ENCODE measurements around the gene RUNX1. TPM values are rescaled to one million over a fixed set of nuclear protein-coding genes. Genes with fewer than 3 reads are reported as not detected.
A peak's percentile ranks its signal among the peaks of the same experiment; 100 is the strongest.

The RUNX1 gene
- polyA plus RNA-seq, 3 donors, result 6.2 to 49.7 (median 8.7) TPM

DNA sequence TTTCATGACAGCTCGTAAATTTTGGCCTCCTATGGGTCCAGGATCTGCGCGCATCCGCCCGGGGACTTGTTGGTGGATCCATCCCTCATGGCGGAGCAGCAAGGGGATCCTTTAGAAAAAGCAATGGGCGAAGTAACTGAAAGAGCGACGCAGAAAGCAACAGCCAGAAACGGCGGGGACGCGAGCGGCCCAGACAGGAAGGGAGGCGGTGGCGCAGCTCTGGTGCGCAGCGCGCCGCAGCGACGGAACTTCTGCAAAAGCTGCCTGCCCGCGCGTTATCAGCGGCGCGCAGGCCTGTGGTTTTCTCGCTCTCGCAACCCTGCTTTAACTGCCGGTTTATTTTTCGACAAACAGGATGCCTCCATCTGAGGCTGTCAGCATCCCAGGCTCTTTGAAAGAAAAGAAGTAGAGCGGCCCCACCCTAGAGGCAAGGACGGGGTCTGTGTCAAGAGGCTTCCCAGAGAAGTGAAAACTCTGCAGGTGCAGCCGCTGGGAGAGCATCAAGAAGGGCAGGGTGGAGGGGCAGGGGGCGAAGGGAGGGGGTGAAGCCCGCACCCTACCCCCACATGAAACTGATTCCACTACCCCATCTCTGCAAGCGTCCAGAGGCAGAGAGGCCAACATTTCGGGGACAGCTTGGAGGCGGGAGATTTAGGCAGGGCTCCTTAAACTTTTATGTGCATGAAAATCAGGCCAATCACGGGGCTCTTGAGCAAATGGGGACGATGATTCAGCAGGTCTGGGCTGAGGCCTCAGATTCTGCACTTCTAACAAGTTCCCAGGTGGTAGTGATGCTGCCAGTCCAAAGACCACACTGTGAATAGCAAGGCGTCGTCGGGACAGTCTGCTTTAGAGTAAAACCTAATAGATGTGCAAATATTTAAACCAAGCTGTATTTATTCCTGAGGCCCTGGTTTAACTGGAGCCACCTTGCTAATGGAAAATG is 22.2 kb downstream of the RUNX1 start:
- Histone ChIP-seq H3K4me1 (ENCODE audit: control insufficient read depth in 1 of 2, insufficient read depth in 2 of 2, low read length in 2 of 2) (peaks cover 47 to 53% of the 10 kb centered on the region in 2 donors), H3K27ac (ENCODE audit: low read depth in 1 of 2, low read length in 2 of 2) (peak overlapping the region; percentile 81 to 93), H3K9me3 (replicated peaks in 1 of 2; ENCODE audit: control insufficient read depth in 1 of 2, insufficient read depth in 1 of 2, low read length in 2 of 2) (no peaks in the 10 kb centered on the region), H3K27me3 (ENCODE audit: control insufficient read depth in 2 of 2, insufficient read depth in 2 of 2, low read length in 2 of 2) (no peaks in the 10 kb centered on the region), H3K36me3 (replicated peaks in 1 of 2; ENCODE audit: control insufficient read depth in 1 of 2, insufficient read depth in 2 of 2, low read length in 2 of 2) (peaks cover 0 to 25% of the 10 kb centered on the region in 2 donors), H3K4me3 (replicated peaks in 1 of 3; ENCODE audit: low read depth in 2 of 3, low read length in 3 of 3) (peak overlapping the region; percentile 34 to 68 (median 45)), H3K4me2 (replicated peaks; ENCODE audit: extremely low read depth, low read length, poor library complexity, severe bottlenecking) (peak overlapping the region; percentile 72), H4K20me1 (ENCODE audit: insufficient read depth, low read length) (peaks cover 79% of the 10 kb centered on the region), H3K9ac (ENCODE audit: insufficient read depth, low read length, poor library complexity, severe bottlenecking) (peak overlapping the region; percentile 70), H2AFZ (ENCODE audit: insufficient read depth, low read depth, low read length, poor library complexity, severe bottlenecking) (peak overlapping the region; percentile 64), H3K79me2 (ENCODE audit: insufficient read depth, low read length) (peaks cover 88% of the 10 kb centered on the region)
- Mint-ChIP-seq H3K36me3 (peaks cover 19 to 38% of the 10 kb centered on the region in 2 donors), H3K27me3 (ENCODE audit: low read depth in 3 of 3) (peaks cover 0 to 2% (median 0%) of the 10 kb centered on the region in 3 donors), H3K27ac (peak overlapping the region; percentile 97 to 99 (median 98)), H3K9me3 (no peaks in the 10 kb centered on the region), H3K4me3 (peak overlapping the region; percentile 82 to 97), H3K4me1 (peaks cover 62% of the 10 kb centered on the region)
- WGBS (ENCODE audit: insufficient coverage), result under 1% methylated on average over 37 of the region's 45 CpGs
- TF ChIP-seq, protein P1, sequence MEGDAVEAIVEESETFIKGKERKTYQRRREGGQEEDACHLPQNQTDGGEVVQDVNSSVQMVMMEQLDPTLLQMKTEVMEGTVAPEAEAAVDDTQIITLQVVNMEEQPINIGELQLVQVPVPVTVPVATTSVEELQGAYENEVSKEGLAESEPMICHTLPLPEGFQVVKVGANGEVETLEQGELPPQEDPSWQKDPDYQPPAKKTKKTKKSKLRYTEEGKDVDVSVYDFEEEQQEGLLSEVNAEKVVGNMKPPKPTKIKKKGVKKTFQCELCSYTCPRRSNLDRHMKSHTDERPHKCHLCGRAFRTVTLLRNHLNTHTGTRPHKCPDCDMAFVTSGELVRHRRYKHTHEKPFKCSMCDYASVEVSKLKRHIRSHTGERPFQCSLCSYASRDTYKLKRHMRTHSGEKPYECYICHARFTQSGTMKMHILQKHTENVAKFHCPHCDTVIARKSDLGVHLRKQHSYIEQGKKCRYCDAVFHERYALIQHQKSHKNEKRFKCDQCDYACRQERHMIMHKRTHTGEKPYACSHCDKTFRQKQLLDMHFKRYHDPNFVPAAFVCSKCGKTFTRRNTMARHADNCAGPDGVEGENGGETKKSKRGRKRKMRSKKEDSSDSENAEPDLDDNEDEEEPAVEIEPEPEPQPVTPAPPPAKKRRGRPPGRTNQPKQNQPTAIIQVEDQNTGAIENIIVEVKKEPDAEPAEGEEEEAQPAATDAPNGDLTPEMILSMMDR (IDR thresholded peaks at IDR 0.05), result no peak
- intact Hi-C loops (cut with micrococcal nuclease), result loop anchor here (1.0 to 5.0 kb wide), 4 partner anchors 20 to 135 kb away; no protein-coding TSS in a partner anchor
- DNase-seq, result peak; percentile 79 to 89 (median 86)

DNA sequence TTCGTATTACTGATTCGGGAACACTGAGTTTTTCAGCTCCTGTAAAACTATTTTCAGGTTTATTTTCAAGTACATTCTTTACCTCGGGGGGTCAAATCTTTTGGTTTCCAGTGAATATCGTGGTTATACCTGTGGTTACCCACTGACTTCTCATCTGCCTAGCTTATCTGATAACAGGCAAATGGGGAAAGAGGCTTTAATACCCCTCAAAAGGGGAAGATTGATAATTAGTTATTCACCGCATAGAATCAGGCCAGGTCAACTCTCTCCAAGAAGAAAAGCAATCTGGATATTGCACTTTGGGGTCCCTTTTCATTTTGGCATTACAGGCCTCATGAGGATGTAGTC is 23.0 kb downstream of the RUNX1 start:
- H3K4me1 Mint-ChIP-seq, result peaks cover 69% of the 10 kb centered on the region
- H3K4me3 ChIP-seq (replicated peaks in 1 of 3; ENCODE audit: low read depth in 2 of 3, low read length in 3 of 3), result peak overlapping the region; percentile 34 to 68 (median 45)
- no peaks in the 10 kb centered on the region for H3K9me3 ChIP-seq (replicated peaks in 1 of 2; ENCODE audit: control insufficient read depth in 1 of 2, insufficient read depth in 1 of 2, low read length in 2 of 2)
- H3K27ac ChIP-seq (ENCODE audit: low read depth in 1 of 2, low read length in 2 of 2), result peak overlapping the region; percentile 81 to 93
- peaks cover 24 to 43% of the 10 kb centered on the region in 2 donors for H3K36me3 Mint-ChIP-seq
- TF ChIP-seq, protein P1 (IDR thresholded peaks at IDR 0.05), result no peak
- no peak for DNase-seq
- H3K4me3 Mint-ChIP-seq, result peak overlapping the region; percentile 58 to 97
- whole genome bisulfite sequencing (ENCODE audit: insufficient coverage), result no CpG with 5 or more reads among the region's 5 CpGs
- H4K20me1 ChIP-seq (ENCODE audit: insufficient read depth, low read length), result peaks cover 80% of the 10 kb centered on the region
- H3K9me3 Mint-ChIP-seq, result no peaks in the 10 kb centered on the region
- intact Hi-C loops (cut with micrococcal nuclease), result loop anchor here (1.0 to 5.0 kb wide), 4 partner anchors 21 to 134 kb away; no protein-coding TSS in a partner anchor
- peaks cover 47 to 53% of the 10 kb centered on the region in 2 donors for H3K4me1 ChIP-seq (ENCODE audit: control insufficient read depth in 1 of 2, insufficient read depth in 2 of 2, low read length in 2 of 2)
- H3K27me3 Mint-ChIP-seq (ENCODE audit: low read depth in 3 of 3), result peaks cover 0 to 2% (median 0%) of the 10 kb centered on the region in 3 donors
- peak overlapping the region; percentile 70 for H3K9ac ChIP-seq (ENCODE audit: insufficient read depth, low read length, poor library complexity, severe bottlenecking)
- H3K4me2 ChIP-seq (replicated peaks; ENCODE audit: extremely low read depth, low read length, poor library complexity, severe bottlenecking), result peak overlapping the region; percentile 72
- H2AFZ ChIP-seq (ENCODE audit: insufficient read depth, low read depth, low read length, poor library complexity, severe bottlenecking), result no peak overlapping the region
- peaks cover 88% of the 10 kb centered on the region for H3K79me2 ChIP-seq (ENCODE audit: insufficient read depth, low read length)
- H3K36me3 ChIP-seq (replicated peaks in 1 of 2; ENCODE audit: control insufficient read depth in 1 of 2, insufficient read depth in 2 of 2, low read length in 2 of 2), result peaks cover 0 to 28% of the 10 kb centered on the region in 2 donors
- peak overlapping the region; percentile 87 to 98 (median 97) for H3K27ac Mint-ChIP-seq
- no peaks in the 10 kb centered on the region for H3K27me3 ChIP-seq (ENCODE audit: control insufficient read depth in 2 of 2, insufficient read depth in 2 of 2, low read length in 2 of 2)
